Thymus (tissue), 11 donors: Measurements from ENCODE around the gene FAM217B. TPM values are rescaled to one million over a fixed set of nuclear protein-coding genes. Genes with fewer than 3 reads are reported as not detected.
A peak's percentile ranks its signal among the peaks of the same experiment; 100 is the strongest.

Experiments used
- DNase-seq, 9 donors: peaks; one replicate each; pipeline ENCODE4 v3.0.0-alpha.2; 2013; ENCODE audit warnings: low spot score in 9 of 9, low read depth in 6 of 9, missing footprints in 1 of 9
- H3K27ac ChIP-seq, 2 donors: one replicate each; pipeline ENCODE4 v1.5.1; 2013; ENCODE audit warnings: control low read depth in 1 of 2, low read depth in 1 of 2, low read length in 1 of 2, mild to moderate bottlenecking in 1 of 2, moderate library complexity in 1 of 2
- H3K27me3 ChIP-seq, 2 donors: one replicate each; pipeline ENCODE4 v1.5.1; 2013; ENCODE audit warnings: low read length in 1 of 2; ENCODE audit not compliant: control insufficient read depth in 2 of 2, insufficient read depth in 1 of 2
- H3K36me3 ChIP-seq, 2 donors: one replicate each; pipeline ENCODE4 v1.5.1; 2013; ENCODE audit warnings: low read length in 1 of 2, mild to moderate bottlenecking in 1 of 2, moderate library complexity in 1 of 2; ENCODE audit not compliant: control insufficient read depth in 2 of 2, insufficient read depth in 2 of 2
- H3K4me1 ChIP-seq, 2 donors: one replicate each; pipeline ENCODE4 v1.5.1; 2013; ENCODE audit warnings: low read length in 2 of 2; ENCODE audit not compliant: control insufficient read depth in 2 of 2, insufficient read depth in 2 of 2
- H3K4me3 ChIP-seq, 2 donors: one replicate each; pipeline ENCODE4 v1.5.1; 2013; ENCODE audit warnings: low read length in 2 of 2, control low read depth in 1 of 2, mild to moderate bottlenecking in 1 of 2
- H3K9me3 ChIP-seq, 2 donors: one replicate each; pipeline ENCODE4 v1.5.1; 2013; ENCODE audit warnings: low read length in 1 of 2, mild to moderate bottlenecking in 1 of 2; ENCODE audit not compliant: control insufficient read depth in 2 of 2, insufficient read depth in 1 of 2
- WGBS: extraction: QIAGEN DNeasy Blood & Tissue Kit; methylation state at CpG from one replicate; pipeline ENCODE4 v1.1.7; 2013; 5-methylcytosine and 5-hydroxymethylcytosine counted together
- polyA plus RNA-seq: library from polyadenylated mRNA; stranded (reverse); fragments of 200-250 nt; gene quantifications from one replicate; pipeline ENCODE4 v1.2.3, GENCODE V29; 2013
- total RNA-seq: library from RNA; stranded (reverse); fragments of 120-200 nt; gene quantifications from one replicate; pipeline ENCODE4 v1.2.4, GENCODE V29; 2013
- donor health status: healthy.

FAM217B gene
- total and polyA plus RNA-seq, 2 donors, result 10.2 to 10.7 TPM

GRCh38 chr20:59977086-59977485 lies 36.9 kb downstream of the FAM217B start:
- no peak overlapping the region for H3K27ac ChIP-seq
- no peak for DNase-seq
- 96% methylated on average over 9 of the region's 9 CpGs for WGBS
- no peaks in the 10 kb centered on the region for H3K27me3 ChIP-seq
- H3K9me3 ChIP-seq, result no peaks in the 10 kb centered on the region
- no peak overlapping the region for H3K4me3 ChIP-seq
- H3K36me3 ChIP-seq, result no peaks in the 10 kb centered on the region
- H3K4me1 ChIP-seq, result no peaks in the 10 kb centered on the region

- no peaks in the 10 kb centered on the region for H3K27me3 ChIP-seq
- no peak overlapping the region for H3K4me3 ChIP-seq
- WGBS, result 98% methylated on average over 9 of the region's 9 CpGs
These were observed 42.9 kb downstream of the FAM217B start for GRCh38 chr20:59983076-59983475.

GRCh38 chr20:59984541-59984940 lies 44.4 kb downstream of the FAM217B start:
- DNase-seq, result no peak
- H3K27ac ChIP-seq, result no peak overlapping the region
- 15% methylated on average over 4 of the region's 4 CpGs for WGBS

More at GRCh38 chr20:59983076-59983475, 42.9 kb downstream of the FAM217B start:
- no peak for DNase-seq
- H3K9me3 ChIP-seq, result no peaks in the 10 kb centered on the region
- H3K4me1 ChIP-seq, result peaks cover 0 to 8% of the 10 kb centered on the region in 2 donors
- no peaks in the 10 kb centered on the region for H3K36me3 ChIP-seq
- no peak overlapping the region for H3K27ac ChIP-seq

GRCh38 chr20:59985164-59985563 lies 45.0 kb downstream of the FAM217B start:
- Histone ChIP-seq H3K9me3 (no peaks in the 10 kb centered on the region), H3K27me3 (no peaks in the 10 kb centered on the region), H3K4me3 (no peak overlapping the region), H3K27ac (peak overlapping the region in 1 of 2 donors; percentile 17), H3K4me1 (peaks cover 0 to 8% of the 10 kb centered on the region in 2 donors), H3K36me3 (no peaks in the 10 kb centered on the region)
- DNase-seq, result no peak
- 77% methylated on average over 8 of the region's 8 CpGs for WGBS

More at GRCh38 chr20:59984541-59984940, 44.4 kb downstream of the FAM217B start:
- Histone ChIP-seq H3K9me3 (no peaks in the 10 kb centered on the region), H3K4me3 (no peak overlapping the region), H3K36me3 (no peaks in the 10 kb centered on the region), H3K4me1 (peaks cover 0 to 8% of the 10 kb centered on the region in 2 donors), H3K27me3 (no peaks in the 10 kb centered on the region)

- Histone ChIP-seq H3K4me3 (no peak overlapping the region), H3K36me3 (no peaks in the 10 kb centered on the region), H3K4me1 (peaks cover 0 to 8% of the 10 kb centered on the region in 2 donors), H3K27ac (peak overlapping the region in 1 of 2 donors; percentile 19), H3K9me3 (no peaks in the 10 kb centered on the region), H3K27me3 (no peaks in the 10 kb centered on the region)
- no peak for DNase-seq
- 86% methylated on average over 3 of the region's 3 CpGs for WGBS
These were observed 45.7 kb downstream of the FAM217B start for GRCh38 chr20:59985864-59986263.

- 96% methylated on average over 7 of the region's 7 CpGs for WGBS
- Histone ChIP-seq H3K27me3 (no peaks in the 10 kb centered on the region), H3K4me3 (no peak overlapping the region), H3K27ac (peak overlapping the region in 1 of 2 donors; percentile 62), H3K9me3 (no peaks in the 10 kb centered on the region), H3K36me3 (no peaks in the 10 kb centered on the region), H3K4me1 (peaks cover 0 to 11% of the 10 kb centered on the region in 2 donors)
- DNase-seq, result no peak
These were observed 46.9 kb downstream of the FAM217B start for GRCh38 chr20:59987135-59987534.

GRCh38 chr20:59988141-59988540 lies 48.0 kb downstream of the FAM217B start:
- H3K4me3 ChIP-seq, result no peak overlapping the region
- H3K27ac ChIP-seq, result peak overlapping the region in 1 of 2 donors; percentile 62
- H3K4me1 ChIP-seq, result peaks cover 0 to 11% of the 10 kb centered on the region in 2 donors
- WGBS, result 94% methylated on average over 5 of the region's 5 CpGs
- no peaks in the 10 kb centered on the region for H3K9me3 ChIP-seq
- DNase-seq, result no peak
- no peaks in the 10 kb centered on the region for H3K36me3 ChIP-seq
- no peaks in the 10 kb centered on the region for H3K27me3 ChIP-seq

- no peak overlapping the region for H3K27ac ChIP-seq
- H3K36me3 ChIP-seq, result no peaks in the 10 kb centered on the region
- no peaks in the 10 kb centered on the region for H3K27me3 ChIP-seq
- 90% methylated on average over 4 of the region's 4 CpGs for WGBS
- no peaks in the 10 kb centered on the region for H3K9me3 ChIP-seq
- DNase-seq, result no peak
- no peak overlapping the region for H3K4me3 ChIP-seq
- H3K4me1 ChIP-seq, result peaks cover 0 to 13% of the 10 kb centered on the region in 2 donors
These were observed 52.4 kb downstream of the FAM217B start for GRCh38 chr20:59992526-59993084.

- WGBS, result 30% methylated on average over 18 of the region's 18 CpGs
- no peaks in the 10 kb centered on the region for H3K27me3 ChIP-seq
- DNase-seq, result no peak
- H3K27ac ChIP-seq, result no peak overlapping the region
- no peaks in the 10 kb centered on the region for H3K9me3 ChIP-seq
- H3K4me1 ChIP-seq, result peaks cover 0 to 13% of the 10 kb centered on the region in 2 donors
- no peak overlapping the region for H3K4me3 ChIP-seq
- no peaks in the 10 kb centered on the region for H3K36me3 ChIP-seq
These were observed 53.7 kb downstream of the FAM217B start for GRCh38 chr20:59993736-59994430.
